H1 (cell line): ENCODE data around the gene ST3GAL2. TPM values are rescaled to one million over a fixed set of nuclear protein-coding genes. Genes with fewer than 3 reads are reported as not detected.

Source experiments
- CTCF ChIA-PET: fragments of 300-600 bp; sonication (Branson Sonifier 250); formaldehyde crosslinking; loops from one replicate; lab custom pipeline; 2021; ENCODE audit not compliant: partially characterized antibody; lab: Charles Lee
- POLR2A ChIA-PET: fragments of 300-600 bp; sonication (Branson Sonifier 250); formaldehyde crosslinking; loops from one replicate; lab custom pipeline; 2021; ENCODE audit warnings: inconsistent platforms; ENCODE audit not compliant: partially characterized antibody; lab: Charles Lee
- DNase-seq, 2 experiments: peaks; one replicate each; pipeline versions ENCODE4 v3.0.0 to v3.0.0-alpha.2; 2010 to 2022; ENCODE audit warnings: low spot score in 2 of 2, low read depth in 1 of 2, mixed read lengths in 1 of 2
- FAIRE-seq: peaks from 2 replicates; lab custom pipeline; 2011; peaks lifted over from hg19 to GRCh38; lab: Jason Lieb, UNC
- H2AFZ ChIP-seq: 2 replicates; pipeline ENCODE4 v1.8.1; 2012; ENCODE audit warnings: low read length, inconsistent platforms
- H2AK5ac ChIP-seq: 2 replicates; pipeline ENCODE4 v1.6.1; 2013; ENCODE audit warnings: low read depth, low read length
- H2BK120ac ChIP-seq: replicated peaks from 2 replicates; pipeline ENCODE3; 2013; ENCODE audit warnings: low read depth, low read length, inconsistent platforms
- H2BK12ac ChIP-seq: 2 replicates; pipeline ENCODE4 v1.6.1; 2013; ENCODE audit warnings: low read depth, low read length
- H2BK15ac ChIP-seq: 2 replicates; pipeline ENCODE4 v1.6.1; 2013; ENCODE audit warnings: low read length
- H2BK20ac ChIP-seq: 2 replicates; pipeline ENCODE4 v1.6.1; 2013; ENCODE audit warnings: low read length
- H2BK5ac ChIP-seq: 2 replicates; pipeline ENCODE4 v1.6.1; 2013; ENCODE audit warnings: low read depth, low read length
- H3K14ac ChIP-seq: 2 replicates; pipeline ENCODE4 v1.6.1; 2013; ENCODE audit warnings: inconsistent platforms; ENCODE audit not compliant: insufficient read length
- H3K18ac ChIP-seq: 2 replicates; pipeline ENCODE4 v1.6.1; 2013; ENCODE audit warnings: low read length; ENCODE audit errors: extremely low read depth
- H3K23ac ChIP-seq: 2 replicates; pipeline ENCODE4 v1.6.1; 2013; ENCODE audit warnings: inconsistent platforms; ENCODE audit not compliant: insufficient read length
- H3K23me2 ChIP-seq: 2 replicates; pipeline ENCODE4 v1.6.1; 2013; ENCODE audit warnings: low read depth, low read length
- H3K27ac ChIP-seq: 2 replicates; pipeline ENCODE4 v1.6.1; 2011; ENCODE audit warnings: low read depth, low read length, inconsistent platforms
- H3K27me3 ChIP-seq, 4 experiments: replicated peaks in 1 of 4; 1 replicate in 1 of 4; 2 replicates in 3 of 4; pipeline versions ENCODE4 v1.6.1 to v1.8.1; 2011 to 2013; ENCODE audit warnings: low read length in 3 of 4, mild to moderate bottlenecking in 3 of 4, inconsistent platforms in 2 of 4, mixed read lengths in 2 of 4, moderate library complexity in 1 of 4; ENCODE audit not compliant: control insufficient read depth in 3 of 4, insufficient read depth in 3 of 4; ENCODE audit errors: extremely low read depth in 1 of 4
- H3K36me3 ChIP-seq, 4 experiments: 2 replicates each; pipeline versions ENCODE4 v1.6.1 to v1.8.1; 2011 to 2013; ENCODE audit warnings: mild to moderate bottlenecking in 4 of 4, low read length in 3 of 4, moderate library complexity in 2 of 4, control low read depth in 1 of 4, inconsistent platforms in 1 of 4; ENCODE audit not compliant: insufficient read depth in 4 of 4, control insufficient read depth in 2 of 4
- H3K4ac ChIP-seq: replicated peaks from 2 replicates; pipeline ENCODE3; 2013; ENCODE audit warnings: low read length, low read depth, mixed read lengths, inconsistent platforms; ENCODE audit not compliant: insufficient read length
- H3K4me1 ChIP-seq, 4 experiments: replicated peaks in 1 of 4; 1 replicate in 1 of 4; 2 replicates in 3 of 4; pipeline versions ENCODE4 v1.6.1 to v1.8.1; 2011 to 2013; ENCODE audit warnings: low read length in 3 of 4, inconsistent platforms in 2 of 4, mixed read lengths in 1 of 4; ENCODE audit not compliant: insufficient read depth in 4 of 4, control insufficient read depth in 3 of 4
- H3K4me2 ChIP-seq, 2 experiments: 2 replicates each; pipeline versions ENCODE4 v1.6.1 to v1.8.1; 2011 to 2013; ENCODE audit warnings: low read depth in 2 of 2, low read length in 2 of 2, control low read depth in 1 of 2, inconsistent platforms in 1 of 2, mild to moderate bottlenecking in 1 of 2; ENCODE audit not compliant: insufficient read depth in 1 of 2
- H3K4me3 ChIP-seq, 4 experiments: fragments of 200-600, 300-600 bp in 1 of 4; sonication (generic), shearing (Covaris generic), sonication (Bioruptor Twin) in 1 of 4; 2 replicates each; pipeline versions ENCODE4 v1.5.1 to v1.8.1; 2011 to 2016; ENCODE audit warnings: low read length in 4 of 4, low read depth in 3 of 4, control low read depth in 2 of 4, inconsistent platforms in 2 of 4, mild to moderate bottlenecking in 2 of 4, mixed read lengths in 1 of 4, moderate library complexity in 1 of 4; ENCODE audit not compliant: insufficient read depth in 2 of 4; ENCODE audit errors: extremely low read depth in 1 of 4
- H3K56ac ChIP-seq: replicated peaks from 2 replicates; pipeline ENCODE3; 2013; ENCODE audit warnings: low read depth, mild to moderate bottlenecking, mixed read lengths, low read length, inconsistent platforms; ENCODE audit not compliant: insufficient read length
- H3K79me1 ChIP-seq: 2 replicates; pipeline ENCODE4 v1.6.1; 2013; ENCODE audit warnings: low read depth, low read length, control low read depth
- H3K79me2 ChIP-seq, 2 experiments: 2 replicates each; pipeline versions ENCODE4 v1.6.1 to v1.8.1; 2012 to 2013; ENCODE audit warnings: low read length in 2 of 2, mild to moderate bottlenecking in 2 of 2, inconsistent platforms in 1 of 2; ENCODE audit not compliant: insufficient read depth in 2 of 2, control insufficient read depth in 1 of 2
- H3K9ac ChIP-seq, 4 experiments: replicated peaks in 1 of 4; 1 replicate in 1 of 4; 2 replicates in 3 of 4; pipeline versions ENCODE4 v1.6.1 to v1.8.1; 2011 to 2013; ENCODE audit warnings: low read depth in 3 of 4, low read length in 3 of 4, control low read depth in 2 of 4, mild to moderate bottlenecking in 2 of 4, moderate library complexity in 2 of 4, inconsistent platforms in 1 of 4; ENCODE audit errors: extremely low read depth in 1 of 4
- H3K9me3 ChIP-seq, 2 experiments: 2 replicates each; pipeline versions ENCODE4 v1.6.1 to v1.8.1; 2012 to 2013; ENCODE audit warnings: mild to moderate bottlenecking in 2 of 2, moderate library complexity in 2 of 2, control low read depth in 1 of 2, inconsistent platforms in 1 of 2, low read depth in 1 of 2, low read length in 1 of 2, mixed read lengths in 1 of 2; ENCODE audit not compliant: insufficient read depth in 2 of 2
- H4K20me1 ChIP-seq, 2 experiments: replicated peaks in 1 of 2; 2 replicates each; pipeline versions ENCODE3 to v1.8.1; 2011 to 2013; ENCODE audit warnings: inconsistent platforms in 2 of 2, low read length in 2 of 2, mild to moderate bottlenecking in 1 of 2; ENCODE audit not compliant: insufficient read depth in 2 of 2, control insufficient read depth in 1 of 2
- H4K5ac ChIP-seq: 2 replicates; pipeline ENCODE4 v1.6.1; 2013; ENCODE audit warnings: low read length, low read depth, mixed read lengths, inconsistent platforms; ENCODE audit not compliant: insufficient read length
- H4K8ac ChIP-seq: 2 replicates; pipeline ENCODE4 v1.8.0; 2013; ENCODE audit warnings: mild to moderate bottlenecking, moderate library complexity, low read length, inconsistent platforms; ENCODE audit not compliant: insufficient read depth; ENCODE audit errors: extremely low read depth
- H4K91ac ChIP-seq: replicated peaks from 2 replicates; pipeline ENCODE3; 2013; ENCODE audit warnings: low read length, mixed read lengths, inconsistent platforms; ENCODE audit not compliant: insufficient read length
- ASH2L ChIP-seq: fragments of 200-600, 300-600 bp; sonication (generic); IDR thresholded peaks from one replicate; pipeline ENCODE4 v1.7.1; 2017; ENCODE audit warnings: low read length
- CBX5 ChIP-seq: fragments of 300-800, 300-1000 bp; sonication (generic); IDR thresholded peaks from 2 replicates; pipeline ENCODE4 v1.7.1; 2016; ENCODE audit warnings: antibody characterized with exemption, low read length, low read depth
- CHD2 ChIP-seq: IDR thresholded peaks from 2 replicates; pipeline ENCODE4 v1.6.1; 2012; ENCODE audit warnings: low read length, improper control_type of control experiment
- EP300 ChIP-seq, 2 experiments: IDR thresholded peaks; 1 replicate in 1 of 2; 2 replicates in 1 of 2; pipeline ENCODE4 v1.6.1; 2011 to 2012; ENCODE audit warnings: low read depth in 2 of 2, low read length in 2 of 2, mild to moderate bottlenecking in 2 of 2, borderline replicate concordance in 1 of 2, inconsistent platforms in 1 of 2, moderate library complexity in 1 of 2
- MAFK ChIP-seq: IDR thresholded peaks from 2 replicates; pipeline ENCODE4 v1.6.1; 2012; ENCODE audit warnings: low read depth, mild to moderate bottlenecking, improper control_type of control experiment, low read length
- RBBP5 ChIP-seq: IDR thresholded peaks from 2 replicates; pipeline ENCODE4 v1.7.1; 2012; ENCODE audit warnings: low read depth, mild to moderate bottlenecking, inconsistent platforms, low read length, moderate library complexity, borderline replicate concordance
- SP1 ChIP-seq: IDR thresholded peaks from 2 replicates; pipeline ENCODE4 v1.6.1; 2011; ENCODE audit warnings: low read depth, low read length
- SRF ChIP-seq: IDR thresholded peaks from 2 replicates; pipeline ENCODE4 v1.6.1; 2011; ENCODE audit warnings: mild to moderate bottlenecking, low read depth, low read length, moderate library complexity
- WGBS, 2 experiments: shearing (Covaris generic) in 1 of 2; methylation state at CpG; one replicate each; pipeline versions ENCODE4 v1.1.6 to v1.1.7; 2013 to 2015; ENCODE audit warnings: low lambda C conversion rate in 2 of 2, mixed read lengths in 2 of 2, inconsistent platforms in 1 of 2, low coverage in 1 of 2, missing lambda C conversion rate in 1 of 2; ENCODE audit not compliant: insufficient replicate concordance in 2 of 2, insufficient coverage in 1 of 2, insufficient read length in 1 of 2; ENCODE audit errors: extremely low coverage in 1 of 2, missing lambda C conversion rate in 1 of 2; 5-methylcytosine and 5-hydroxymethylcytosine counted together
- polyA plus RNA-seq, 7 experiments: library from polyadenylated mRNA; depleted of rRNA in 3 of 7; stranded (reverse) in 5 of 7; unstranded in 2 of 7; fragments of >200 nt in 5 of 7; fragments of 200-250 nt in 2 of 7; gene quantifications; 1 replicate in 5 of 7; 2 replicates in 1 of 7; 4 replicates in 1 of 7; pipeline versions ENCODE4 v1.2.1 to v1.2.3, GENCODE V29; 2011 to 2013; ENCODE audit warnings: missing spikeins in 2 of 7, mixed read lengths in 2 of 7
- total RNA-seq: library from RNA; stranded (reverse); fragmentation: NEBNext Ultra II Directional; extraction: Animal tissue kit (Norgen Biotek cat#: 25700); gene quantifications from 2 replicates; pipeline ENCODE4 v1.2.1, GENCODE V29; 2021
- TF ChIP-seq, protein P1 (sequence below): IDR thresholded peaks from 2 replicates; pipeline ENCODE4 v1.6.1; 2012; ENCODE audit warnings: low read length, inconsistent platforms

Gene ST3GAL2
- total and polyA plus RNA-seq, 2 of the 8 experiments (the other 6 are each of a cell fraction or from before 2014, with no cell fraction given) = 14.4 to 39.7 TPM

DNA sequence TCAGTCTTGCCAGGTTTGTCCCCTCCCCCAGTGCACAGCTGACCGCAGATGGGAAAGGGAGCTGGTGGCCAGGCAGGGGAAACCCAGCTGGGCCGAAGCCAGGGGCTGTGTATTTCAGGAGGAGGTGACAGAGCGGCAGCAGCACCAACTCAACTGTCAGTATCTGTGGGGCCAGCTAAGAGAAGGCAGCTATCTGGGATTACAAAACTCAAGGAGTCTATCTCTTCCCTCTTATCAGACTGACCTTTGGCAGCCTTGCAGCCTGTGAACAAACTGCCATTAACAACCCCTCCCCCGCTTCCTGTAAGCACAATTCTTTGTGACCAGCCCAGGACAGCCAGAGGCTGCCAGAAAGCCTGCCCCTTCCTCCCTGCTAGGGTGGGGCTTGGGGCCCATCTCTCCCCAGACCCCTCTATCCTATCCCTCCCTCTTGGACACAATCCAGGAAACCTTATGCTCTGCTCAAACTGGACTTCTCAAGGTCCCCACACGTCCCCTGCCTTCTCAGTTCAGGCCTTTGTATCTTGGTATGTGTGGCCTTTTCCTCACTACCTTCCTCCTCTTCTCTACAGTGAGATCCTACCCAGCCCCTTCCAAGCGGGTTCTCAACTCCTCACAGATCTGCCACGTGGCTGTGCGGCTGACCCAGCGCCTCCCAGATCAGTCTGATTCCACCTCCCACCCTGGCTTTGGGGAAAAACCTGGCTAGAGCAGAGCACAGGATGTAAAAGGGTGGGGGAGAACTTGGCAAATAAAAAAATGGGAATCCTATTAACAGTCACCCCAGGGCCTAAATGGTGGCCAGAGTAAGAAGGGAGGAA is 10.5 kb downstream of the ST3GAL2 start:
- CTCF ChIA-PET = interaction anchor here (0.6 to 1.6 kb wide), 4 partner anchors 9 to 42 kb away, joined by 3 to 4 read pairs (median 3); no protein-coding TSS in a partner anchor
- H3K9ac ChIP-seq = peak overlapping the region in 3 of 4 experiments; percentile 60 to 74 (median 70); a peak in 6 of 7 replicates
- no peak for TF ChIP-seq CBX5
- TF ChIP-seq, protein P1, sequence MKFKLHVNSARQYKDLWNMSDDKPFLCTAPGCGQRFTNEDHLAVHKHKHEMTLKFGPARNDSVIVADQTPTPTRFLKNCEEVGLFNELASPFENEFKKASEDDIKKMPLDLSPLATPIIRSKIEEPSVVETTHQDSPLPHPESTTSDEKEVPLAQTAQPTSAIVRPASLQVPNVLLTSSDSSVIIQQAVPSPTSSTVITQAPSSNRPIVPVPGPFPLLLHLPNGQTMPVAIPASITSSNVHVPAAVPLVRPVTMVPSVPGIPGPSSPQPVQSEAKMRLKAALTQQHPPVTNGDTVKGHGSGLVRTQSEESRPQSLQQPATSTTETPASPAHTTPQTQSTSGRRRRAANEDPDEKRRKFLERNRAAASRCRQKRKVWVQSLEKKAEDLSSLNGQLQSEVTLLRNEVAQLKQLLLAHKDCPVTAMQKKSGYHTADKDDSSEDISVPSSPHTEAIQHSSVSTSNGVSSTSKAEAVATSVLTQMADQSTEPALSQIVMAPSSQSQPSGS = no peak
- TF ChIP-seq CHD2 = 0 out of 2 replicates have a peak, but pooled peaks have one; percentile 3
- TF ChIP-seq SRF = no peak
- no peak for TF ChIP-seq MAFK
- TF ChIP-seq ASH2L = peak; percentile 54
- peak in 1 of 2 experiments; percentile 6; a peak in 1 of 3 replicates for TF ChIP-seq EP300 (IDR thresholded peaks at IDR 0.05; ENCODE audit: borderline replicate concordance in 1 of 2, low read depth in 2 of 2, low read length in 2 of 2)
- TF ChIP-seq RBBP5 = peak; percentile 85; the same call in 1 of the 2 replicates
- TF ChIP-seq SP1 = peak; percentile 78

More for the DNA sequence above, 10.5 kb downstream of the ST3GAL2 start:
- peak overlapping the region; percentile 81 for H2BK120ac ChIP-seq
- POLR2A ChIA-PET = interaction anchor here (0.8 to 3.7 kb wide), 6 partner anchors 8 to 48 kb away, joined by 3 to 17 read pairs (median 4); partner anchors contain the start of gene ST3GAL2
- H3K79me2 ChIP-seq = peaks cover 0 to 57% of the 10 kb centered on the region in 2 experiments; a peak in 3 of 4 replicates
- peak overlapping the region; percentile 99 for H2AK5ac ChIP-seq
- peak overlapping the region; percentile 90; the same call in 1 of the 2 replicates for H2BK15ac ChIP-seq
- H3K23ac ChIP-seq = no peak overlapping the region
- H3K4ac ChIP-seq = peak overlapping the region; percentile 96
- H4K5ac ChIP-seq = peak overlapping the region; percentile 66
- peak overlapping the region in 2 of 4 experiments; percentile 11 to 27; a peak in 3 of 8 replicates for H3K4me3 ChIP-seq
- H3K9me3 ChIP-seq = no peaks in the 10 kb centered on the region
- no peak overlapping the region for H4K8ac ChIP-seq
- H2BK20ac ChIP-seq = peak overlapping the region; percentile 62; the same call in 1 of the 2 replicates
- no peak overlapping the region for H3K56ac ChIP-seq
- peak overlapping the region; percentile 99 for H4K91ac ChIP-seq
- H3K4me2 ChIP-seq = peak overlapping the region; percentile 58 to 63
- H3K27me3 ChIP-seq = no peaks in the 10 kb centered on the region
- no peaks in the 10 kb centered on the region for H3K23me2 ChIP-seq
- H3K79me1 ChIP-seq = peaks cover 3% of the 10 kb centered on the region
- no peak overlapping the region for H2AFZ ChIP-seq
- H2BK5ac ChIP-seq = peak overlapping the region; percentile 97
- peaks cover 29 to 40% (median 34%) of the 10 kb centered on the region in 4 experiments for H3K4me1 ChIP-seq
- 34% methylated on average over 9 of the region's 9 CpGs; no CpG with 5 or more reads in 1 of the 2 experiments for WGBS, 2 experiments
- H3K27ac ChIP-seq = peak overlapping the region; percentile 70
- no peak overlapping the region for H3K14ac ChIP-seq
- FAIRE-seq = no peak
- H3K18ac ChIP-seq = peak overlapping the region; percentile 76
- H3K36me3 ChIP-seq = no peaks in the 10 kb centered on the region
- H2BK12ac ChIP-seq = peak overlapping the region; percentile 96
- peak in 1 of 2 experiments; percentile 68 for DNase-seq
- H4K20me1 ChIP-seq = no peaks in the 10 kb centered on the region
